Gastroesophageal sphincter (tissue), 4 donors: Measurements from ENCODE around the gene GHRL. TPM values are rescaled to one million over a fixed set of nuclear protein-coding genes. Genes with fewer than 3 reads are reported as not detected.

Source experiments
- ATAC-seq: fragments of 150-250 bp; one replicate; pipeline ENCODE4 v1.9.1; 2016; ENCODE audit warnings: mild to moderate bottlenecking, moderate library complexity
- H3K27ac ChIP-seq, 4 donors: fragments of 200-600 bp; sonication (generic) in 3 of 4; 1 replicate in 3 of 4; 2 replicates in 1 of 4; pipeline ENCODE4 v1.5.1; 2016 to 2019
- H3K27me3 ChIP-seq: fragments of 200-600 bp; sonication (generic); one replicate; pipeline ENCODE4 v1.5.1; 2019
- H3K36me3 ChIP-seq, 2 donors: fragments of 200-600 bp; sonication (generic); one replicate each; pipeline ENCODE4 v1.5.1; 2019; ENCODE audit warnings: control low read depth in 1 of 2
- H3K4me1 ChIP-seq, 3 donors: fragments of 200-600 bp; sonication (generic); 1 replicate in 2 of 3; 2 replicates in 1 of 3; pipeline ENCODE4 v1.5.1; 2016 to 2019; ENCODE audit warnings: control low read depth in 2 of 3
- H3K4me3 ChIP-seq, 2 donors: fragments of 200-600 bp; sonication (generic); one replicate each; pipeline ENCODE4 v1.5.1; 2019; ENCODE audit warnings: mild to moderate bottlenecking in 1 of 2, moderate library complexity in 1 of 2
- H3K9me3 ChIP-seq, 3 donors: fragments of 200-600 bp; sonication (generic); one replicate each; pipeline ENCODE4 v1.5.1; 2017 to 2019; ENCODE audit warnings: control low read depth in 2 of 3
- CTCF ChIP-seq, 4 experiments: fragments of 200-600 bp in 2 of 4; fragments of 450-650 bp in 2 of 4; sonication (generic) in 1 of 4; IDR thresholded peaks; one replicate each; pipeline ENCODE4 v1.5.1; 2017 to 2019; ENCODE audit warnings: antibody characterized with exemption in 4 of 4, mild to moderate bottlenecking in 2 of 4, moderate library complexity in 2 of 4
- EP300 ChIP-seq: sonication (generic); formaldehyde crosslinking; IDR thresholded peaks from one replicate; pipeline ENCODE4 v1.6.1; 2017; ENCODE audit warnings: antibody characterized with exemption, mild to moderate bottlenecking
- POLR2A ChIP-seq, 2 donors: fragments of 450-650 bp; IDR thresholded peaks; one replicate each; pipeline ENCODE4 v1.6.1; 2017; ENCODE audit warnings: antibody characterized with exemption in 2 of 2, mild to moderate bottlenecking in 2 of 2, moderate library complexity in 1 of 2
- POLR2AphosphoS5 ChIP-seq: sonication (generic); formaldehyde crosslinking; IDR thresholded peaks from one replicate; pipeline ENCODE4 v1.6.1; 2017; ENCODE audit warnings: antibody characterized with exemption
- WGBS, 2 donors: methylation state at CpG; one replicate each; pipeline ENCODE4 v1.1.5; 2018; ENCODE audit warnings: low coverage in 1 of 2; 5-methylcytosine and 5-hydroxymethylcytosine counted together
- total RNA-seq, 4 donors: library from RNA; depleted of rRNA; stranded (reverse); fragments of >200 nt; gene quantifications; one replicate each; pipeline ENCODE4 v1.1.0, GENCODE V29; 2016

GHRL gene
- total RNA-seq, 4 donors from 2014 or later = 0.47 to 3.2 TPM; not detected in 2

- H3K4me1 ChIP-seq = no peaks in the 10 kb centered on the region
- peaks cover 0 to 67% of the 10 kb centered on the region in 2 donors for H3K36me3 ChIP-seq
- no peaks in the 10 kb centered on the region for H3K9me3 ChIP-seq
- ATAC-seq = no peak
- no peak overlapping the region for H3K4me3 ChIP-seq
- no peak overlapping the region for H3K27ac ChIP-seq
- 82 to 86% methylated on average over 4 to 12 of the region's 12 CpGs for WGBS, 2 donors
- H3K27me3 ChIP-seq = no peaks in the 10 kb centered on the region
- TF ChIP-seq POLR2A (IDR thresholded peaks at IDR 0.05) (no peak), POLR2AphosphoS5 (no peak), EP300 (no peak), CTCF (IDR thresholded peaks at IDR 0.05) (no peak)
Measured at GRCh38 chr3:10294030-10294586, 1.4 kb upstream of the GHRL start.

- no peaks in the 10 kb centered on the region for H3K9me3 ChIP-seq
- no peaks in the 10 kb centered on the region for H3K4me1 ChIP-seq
- H3K27me3 ChIP-seq = no peaks in the 10 kb centered on the region
- H3K4me3 ChIP-seq = no peak overlapping the region
- H3K27ac ChIP-seq = no peak overlapping the region
- WGBS, 2 donors = 90 to 100% methylated on average over 1 to 5 of the region's 6 CpGs
- TF ChIP-seq CTCF (IDR thresholded peaks at IDR 0.05) = no peak
- no peak for TF ChIP-seq EP300
- no peak for TF ChIP-seq POLR2A (IDR thresholded peaks at IDR 0.05)
- TF ChIP-seq POLR2AphosphoS5 = no peak
- H3K36me3 ChIP-seq = peaks cover 0 to 70% of the 10 kb centered on the region in 2 donors
- no peak for ATAC-seq
Measured at GRCh38 chr3:10291641-10292040, 1.1 kb downstream of the GHRL start.

DNA sequence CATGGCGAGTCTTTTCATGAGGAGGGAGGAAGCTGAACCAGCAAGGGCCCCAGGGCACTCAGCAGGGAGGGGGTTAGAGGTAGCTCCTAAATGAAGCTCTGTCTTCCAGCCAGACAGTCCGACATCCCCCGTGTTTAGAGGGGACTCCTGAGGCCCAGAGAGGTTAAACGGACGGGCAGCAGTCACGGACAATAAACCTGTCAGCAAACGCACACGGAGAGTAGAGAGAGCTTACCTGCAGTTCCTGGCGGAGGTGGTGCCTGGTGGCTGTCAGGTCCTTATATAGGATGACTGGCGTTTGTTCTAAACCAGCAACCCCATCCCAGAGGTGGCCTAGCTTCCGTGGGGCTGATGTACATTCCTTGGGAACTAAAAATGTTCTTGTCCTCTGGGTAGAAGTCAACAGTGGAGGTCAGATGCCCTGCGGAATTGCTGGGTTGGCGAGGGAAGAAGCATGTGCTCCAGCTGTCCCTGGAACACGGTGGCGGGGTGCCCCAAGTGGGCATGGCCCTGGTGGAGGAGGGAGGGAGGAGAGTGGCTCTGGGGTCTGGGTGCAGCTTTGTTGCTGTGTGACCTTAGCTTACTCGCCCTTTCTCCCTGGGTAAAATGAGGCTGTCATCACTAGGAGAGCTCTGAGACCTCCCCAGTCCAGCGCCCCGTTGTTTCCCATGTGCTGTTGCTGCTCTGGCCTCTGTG is 2.1 kb downstream of the GHRL start:
- 76 to 77% methylated on average over 7 to 10 of the region's 18 CpGs for WGBS, 2 donors
- Histone ChIP-seq H3K9me3 (no peaks in the 10 kb centered on the region), H3K27me3 (no peaks in the 10 kb centered on the region), H3K27ac (no peak overlapping the region), H3K4me3 (no peak overlapping the region), H3K36me3 (peaks cover 0 to 70% of the 10 kb centered on the region in 2 donors), H3K4me1 (no peaks in the 10 kb centered on the region)
- ATAC-seq = no peak
- TF ChIP-seq POLR2A (IDR thresholded peaks at IDR 0.05) (no peak), CTCF (IDR thresholded peaks at IDR 0.05) (no peak), POLR2AphosphoS5 (no peak), EP300 (no peak)

GRCh38 chr3:10289787-10290355 is 2.9 kb downstream of the GHRL start:
- no peak overlapping the region for H3K4me3 ChIP-seq
- WGBS, 2 donors = 69 to 100% methylated on average over 1 to 2 of the region's 9 CpGs
- ATAC-seq = no peak
- TF ChIP-seq POLR2AphosphoS5 = no peak
- TF ChIP-seq POLR2A (IDR thresholded peaks at IDR 0.05) = no peak
- no peak for TF ChIP-seq CTCF (IDR thresholded peaks at IDR 0.05)
- no peak for TF ChIP-seq EP300
- H3K27ac ChIP-seq = no peak overlapping the region
- H3K36me3 ChIP-seq = peaks cover 0 to 69% of the 10 kb centered on the region in 2 donors
- H3K4me1 ChIP-seq = no peaks in the 10 kb centered on the region
- no peaks in the 10 kb centered on the region for H3K27me3 ChIP-seq
- H3K9me3 ChIP-seq = no peaks in the 10 kb centered on the region

- no peak for TF ChIP-seq POLR2A (IDR thresholded peaks at IDR 0.05)
- ATAC-seq = no peak
- Histone ChIP-seq H3K4me3 (no peak overlapping the region), H3K27ac (no peak overlapping the region), H3K9me3 (no peaks in the 10 kb centered on the region), H3K36me3 (peaks cover 0 to 66% of the 10 kb centered on the region in 2 donors), H3K27me3 (no peaks in the 10 kb centered on the region), H3K4me1 (no peaks in the 10 kb centered on the region)
- 75 to 91% methylated on average over 6 to 8 of the region's 9 CpGs for whole genome bisulfite sequencing, 2 donors
Measured at GRCh38 chr3:10289077-10289476, 3.7 kb downstream of the GHRL start.
